ENCODE measurements around the gene HDDC3. TPM values are rescaled to one million over a fixed set of nuclear protein-coding genes. Genes with fewer than 3 reads are reported as not detected.
A peak's percentile ranks its signal among the peaks of the same experiment; 100 is the strongest.
"Not testable (repeated sequence)": the region's sequence is repeated elsewhere in the genome, so short reads cannot be mapped to it uniquely, and the experiment has no call there.

HDDC3 gene
- total RNA-seq, 2 experiments from 2014 or later = 31.8 to 38.6 TPM

DNA sequence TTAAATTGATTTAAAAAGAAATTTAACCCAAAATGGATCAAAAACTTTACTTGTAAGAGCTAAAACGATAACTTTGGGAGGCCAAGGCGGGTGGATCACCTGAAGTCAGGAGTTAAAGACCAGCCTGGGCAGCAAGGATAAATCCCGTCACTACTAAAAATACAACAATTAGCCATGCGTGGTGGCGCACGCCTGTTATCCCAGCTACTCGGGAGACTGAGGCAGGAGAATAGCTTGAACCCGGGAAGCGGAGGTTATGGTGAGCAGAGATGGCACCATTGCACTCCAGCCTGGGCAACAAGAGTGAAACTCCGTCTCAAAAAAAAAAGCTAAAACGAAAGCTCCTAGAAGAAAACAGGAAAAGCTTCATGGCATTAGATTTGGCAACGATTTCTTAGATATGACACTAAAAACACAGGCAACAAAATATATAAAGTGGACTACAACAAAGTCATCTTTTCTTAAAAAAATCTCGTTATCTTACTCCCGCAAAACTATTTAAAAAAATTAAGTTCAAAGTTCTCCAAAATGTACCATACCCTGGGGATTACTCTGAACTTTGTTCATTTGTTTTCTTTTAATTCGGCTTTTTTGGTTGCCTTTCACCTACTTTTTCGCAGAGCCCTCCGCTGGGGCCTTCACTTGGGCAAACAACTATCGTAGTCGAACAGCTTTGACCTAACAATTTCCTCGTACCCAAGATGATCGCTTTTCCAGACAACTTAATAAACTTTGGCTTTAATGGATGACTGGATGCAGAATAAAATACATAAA is 2.9 kb downstream of the HDDC3 start:
- BruUV-seq (replicated peaks) = TSS peak; percentile 88
- ChIA-PET CTCF (ENCODE audit: unreplicated experiment) (no interaction called here), POLR2A (interaction anchor here (0.6 to 3.2 kb wide), 5 partner anchors 26 to 281 kb away, joined by 3 to 24 read pairs (median 4); partner anchors contain the start of gene MAN2A2)
- peak overlapping the region; percentile 87 for H3K4me2 ChIP-seq (ENCODE audit: low read length)
- no peaks in the 10 kb centered on the region for H3K36me3 ChIP-seq (ENCODE audit: insufficient read depth, low read length)
- no peaks in the 10 kb centered on the region for H3K9me3 ChIP-seq (ENCODE audit: low read length)
- no peaks in the 10 kb centered on the region for H4K20me1 ChIP-seq (ENCODE audit: insufficient read depth, low read length)
- H3K79me2 ChIP-seq (ENCODE audit: insufficient read depth, low read depth, low read length) = peaks cover 17% of the 10 kb centered on the region; the same call in 1 of the 2 replicates
- H3K9me2 ChIP-seq (ENCODE audit: insufficient read depth, low read length) = no peaks in the 10 kb centered on the region
- intact Hi-C loops (cut with micrococcal nuclease; ENCODE audit: unreplicated experiment) = loop anchor here (2.0 to 5.0 kb wide), 3 partner anchors 143 to 662 kb away; partner anchors contain the start of genes IQGAP1 and NGRN
- peak; percentile 16 for DNase-seq (ENCODE audit: low spot score)
- no peak for TF ChIP-seq EZH2phosphoT487 (IDR thresholded peaks at IDR 0.05; ENCODE audit: borderline replicate concordance, low read depth, low read length)
- TF ChIP-seq, protein P1, sequence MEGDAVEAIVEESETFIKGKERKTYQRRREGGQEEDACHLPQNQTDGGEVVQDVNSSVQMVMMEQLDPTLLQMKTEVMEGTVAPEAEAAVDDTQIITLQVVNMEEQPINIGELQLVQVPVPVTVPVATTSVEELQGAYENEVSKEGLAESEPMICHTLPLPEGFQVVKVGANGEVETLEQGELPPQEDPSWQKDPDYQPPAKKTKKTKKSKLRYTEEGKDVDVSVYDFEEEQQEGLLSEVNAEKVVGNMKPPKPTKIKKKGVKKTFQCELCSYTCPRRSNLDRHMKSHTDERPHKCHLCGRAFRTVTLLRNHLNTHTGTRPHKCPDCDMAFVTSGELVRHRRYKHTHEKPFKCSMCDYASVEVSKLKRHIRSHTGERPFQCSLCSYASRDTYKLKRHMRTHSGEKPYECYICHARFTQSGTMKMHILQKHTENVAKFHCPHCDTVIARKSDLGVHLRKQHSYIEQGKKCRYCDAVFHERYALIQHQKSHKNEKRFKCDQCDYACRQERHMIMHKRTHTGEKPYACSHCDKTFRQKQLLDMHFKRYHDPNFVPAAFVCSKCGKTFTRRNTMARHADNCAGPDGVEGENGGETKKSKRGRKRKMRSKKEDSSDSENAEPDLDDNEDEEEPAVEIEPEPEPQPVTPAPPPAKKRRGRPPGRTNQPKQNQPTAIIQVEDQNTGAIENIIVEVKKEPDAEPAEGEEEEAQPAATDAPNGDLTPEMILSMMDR (conservative IDR thresholded peaks at IDR 0.05; ENCODE audit: low read length) = no peak; the same call in 1 of the 2 replicates
- peak overlapping the region; percentile 81 for H3K27ac ChIP-seq (ENCODE audit: low read depth, low read length, poor library complexity, severe bottlenecking)
- H3K4me3 ChIP-seq (ENCODE audit: low read depth, low read length, poor library complexity, severe bottlenecking) = peak overlapping the region; percentile 79
- H3K4me1 ChIP-seq (ENCODE audit: insufficient read depth, low read length, poor library complexity, severe bottlenecking) = peaks cover 44% of the 10 kb centered on the region
- peak overlapping the region; percentile 81 for H2AFZ ChIP-seq (ENCODE audit: low read length)

DNA sequence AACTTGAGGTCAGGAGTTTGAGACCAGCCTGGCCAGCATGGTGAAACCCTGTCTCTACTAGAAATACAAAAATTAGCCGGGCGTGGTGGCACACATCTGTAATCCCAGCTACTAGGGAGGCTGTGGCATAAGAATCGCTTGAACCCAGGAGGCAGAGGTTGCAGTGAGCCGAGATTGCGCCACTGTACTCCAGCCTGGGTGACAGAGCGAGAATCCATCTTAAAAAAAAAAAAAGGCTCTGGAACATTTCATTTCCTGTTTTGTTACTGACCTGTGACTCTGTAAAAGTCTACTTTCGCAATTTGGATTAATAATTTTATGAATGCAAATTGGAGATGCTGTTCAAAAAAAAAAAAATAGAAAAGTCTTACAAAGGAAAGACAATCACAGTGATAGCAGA is 4.2 kb downstream of the HDDC3 start:
- H3K36me3 ChIP-seq (ENCODE audit: insufficient read depth, low read length); BruUV-seq (replicated peaks); H3K27ac ChIP-seq (ENCODE audit: low read depth, low read length, poor library complexity, severe bottlenecking); CTCF ChIA-PET (ENCODE audit: unreplicated experiment); H2AFZ ChIP-seq (ENCODE audit: low read length); H3K9me2 ChIP-seq (ENCODE audit: insufficient read depth, low read length); H4K20me1 ChIP-seq (ENCODE audit: insufficient read depth, low read length); H3K4me3 ChIP-seq (ENCODE audit: low read depth, low read length, poor library complexity, severe bottlenecking); DNase-seq (ENCODE audit: low spot score); intact Hi-C loops (cut with micrococcal nuclease; ENCODE audit: unreplicated experiment); H3K9me3 ChIP-seq (ENCODE audit: low read length): not testable (repeated sequence)
- POLR2A ChIA-PET = interaction anchor here (0.6 kb wide), 1 partner anchor 31 kb away, joined by 3 read pairs; no protein-coding TSS in a partner anchor
- Histone ChIP-seq H3K79me2 (ENCODE audit: insufficient read depth, low read depth, low read length) (peaks cover 17% of the 10 kb centered on the region; the same call in 1 of the 2 replicates), H3K4me1 (ENCODE audit: insufficient read depth, low read length, poor library complexity, severe bottlenecking) (peaks cover 32% of the 10 kb centered on the region), H3K4me2 (ENCODE audit: low read length) (peak overlapping the region; percentile 87; the same call in 1 of the 2 replicates)

DNA sequence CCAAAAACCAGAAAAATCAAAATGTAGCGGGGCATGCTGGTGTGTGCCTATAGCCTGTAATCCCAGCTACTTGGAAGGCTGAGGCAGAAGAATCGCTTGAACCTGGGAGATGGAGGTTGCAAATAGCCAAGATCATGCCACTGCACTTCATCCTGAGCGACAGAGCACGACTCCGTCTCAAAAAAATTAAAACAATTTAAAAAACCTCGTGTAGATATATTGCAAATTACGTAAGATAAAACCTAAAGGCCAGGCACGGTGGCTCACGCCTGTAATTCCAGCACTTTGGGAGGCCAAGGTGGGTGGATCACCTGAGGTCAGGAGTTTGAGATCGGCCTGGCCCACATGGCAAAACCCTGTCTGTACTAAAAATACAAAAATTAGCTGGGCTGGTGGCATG is 5.6 kb downstream of the HDDC3 start:
- H3K36me3 ChIP-seq (ENCODE audit: insufficient read depth, low read length); H2AFZ ChIP-seq (ENCODE audit: low read length); H3K4me2 ChIP-seq (ENCODE audit: low read length); H4K20me1 ChIP-seq (ENCODE audit: insufficient read depth, low read length); H3K9me2 ChIP-seq (ENCODE audit: insufficient read depth, low read length); intact Hi-C loops (cut with micrococcal nuclease; ENCODE audit: unreplicated experiment); H3K27ac ChIP-seq (ENCODE audit: low read depth, low read length, poor library complexity, severe bottlenecking); H3K9me3 ChIP-seq (ENCODE audit: low read length); H3K4me3 ChIP-seq (ENCODE audit: low read depth, low read length, poor library complexity, severe bottlenecking); DNase-seq (ENCODE audit: low spot score); CTCF ChIA-PET (ENCODE audit: unreplicated experiment); BruUV-seq (replicated peaks): not testable (repeated sequence)
- POLR2A ChIA-PET = interaction anchor here (0.6 kb wide), 1 partner anchor 458 kb away, joined by 8 read pairs; no protein-coding TSS in a partner anchor
- H3K4me1 ChIP-seq (ENCODE audit: insufficient read depth, low read length, poor library complexity, severe bottlenecking) = peaks cover 25% of the 10 kb centered on the region
- H3K79me2 ChIP-seq (ENCODE audit: insufficient read depth, low read depth, low read length) = peaks cover 17% of the 10 kb centered on the region; the same call in 1 of the 2 replicates
